Urinary bladder (tissue), 4 donors: ENCODE measurements around the gene UCHL3. TPM values are rescaled to one million over a fixed set of nuclear protein-coding genes. Genes with fewer than 3 reads are reported as not detected.
"Not testable (repeated sequence)": the region's sequence is repeated elsewhere in the genome, so short reads cannot be mapped to it uniquely, and the experiment has no call there.

Experiments used
- DNase-seq: peaks from one replicate; pipeline ENCODE4 v3.0.0-alpha.2; 2015; ENCODE audit errors: extremely low spot score
- H3K27ac ChIP-seq: one replicate; pipeline ENCODE4 v1.5.1; 2013; ENCODE audit warnings: low read depth, mild to moderate bottlenecking, moderate library complexity
- H3K36me3 ChIP-seq: one replicate; pipeline ENCODE4 v1.6.1; 2013; ENCODE audit warnings: mild to moderate bottlenecking, moderate library complexity; ENCODE audit not compliant: insufficient read depth
- H3K4me1 ChIP-seq: one replicate; pipeline ENCODE4 v1.6.1; 2013; ENCODE audit warnings: mild to moderate bottlenecking, moderate library complexity; ENCODE audit not compliant: insufficient read depth
- H3K4me3 ChIP-seq: one replicate; pipeline ENCODE4 v1.5.1; 2013; ENCODE audit warnings: low read depth, low read length
- WGBS: extraction: QIAGEN DNeasy Blood & Tissue Kit; methylation state at CpG from one replicate; pipeline ENCODE4 v1.1.7; 2013; 5-methylcytosine and 5-hydroxymethylcytosine counted together
- polyA plus RNA-seq: library from polyadenylated mRNA; stranded (reverse); fragments of 200-250 nt; gene quantifications from one replicate; pipeline ENCODE4 v1.2.3, GENCODE V29; 2013
- total RNA-seq: library from RNA; depleted of rRNA; stranded (reverse); fragments of >200 nt; gene quantifications from one replicate; pipeline ENCODE4 v1.2.3, GENCODE V29; 2014
- donor health status: healthy with polysubstance abuse.
- donor health status: healthy.

The UCHL3 gene
- total and polyA plus RNA-seq, 2 donors = 25.7 to 37.2 TPM

DNA sequence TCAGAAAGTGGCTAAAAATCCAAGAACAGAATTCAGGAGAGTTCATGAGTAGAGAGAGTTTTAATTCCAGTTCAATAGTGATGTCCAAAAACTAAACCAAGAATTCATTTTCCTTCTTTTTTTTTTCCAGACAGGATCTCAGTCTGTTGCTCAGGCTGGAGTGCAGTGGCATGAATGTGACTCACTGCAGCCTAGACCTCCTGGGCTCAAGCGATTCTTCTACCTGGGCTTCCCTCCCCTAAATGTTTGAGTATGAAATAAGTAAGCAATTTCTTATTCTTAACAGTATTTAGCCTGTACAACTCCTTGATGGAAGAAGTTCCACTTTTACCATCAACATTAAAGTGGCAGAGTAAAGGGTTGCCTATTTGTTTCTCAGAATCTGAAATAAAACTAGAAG is 15.7 kb upstream of the UCHL3 start:
- no peak for DNase-seq
- Histone ChIP-seq H3K36me3 (no peaks in the 10 kb centered on the region), H3K4me3 (no peak overlapping the region), H3K4me1 (no peaks in the 10 kb centered on the region), H3K27ac (no peak overlapping the region)
- WGBS = 92% methylated on average over 1 of the region's 1 CpG

DNA sequence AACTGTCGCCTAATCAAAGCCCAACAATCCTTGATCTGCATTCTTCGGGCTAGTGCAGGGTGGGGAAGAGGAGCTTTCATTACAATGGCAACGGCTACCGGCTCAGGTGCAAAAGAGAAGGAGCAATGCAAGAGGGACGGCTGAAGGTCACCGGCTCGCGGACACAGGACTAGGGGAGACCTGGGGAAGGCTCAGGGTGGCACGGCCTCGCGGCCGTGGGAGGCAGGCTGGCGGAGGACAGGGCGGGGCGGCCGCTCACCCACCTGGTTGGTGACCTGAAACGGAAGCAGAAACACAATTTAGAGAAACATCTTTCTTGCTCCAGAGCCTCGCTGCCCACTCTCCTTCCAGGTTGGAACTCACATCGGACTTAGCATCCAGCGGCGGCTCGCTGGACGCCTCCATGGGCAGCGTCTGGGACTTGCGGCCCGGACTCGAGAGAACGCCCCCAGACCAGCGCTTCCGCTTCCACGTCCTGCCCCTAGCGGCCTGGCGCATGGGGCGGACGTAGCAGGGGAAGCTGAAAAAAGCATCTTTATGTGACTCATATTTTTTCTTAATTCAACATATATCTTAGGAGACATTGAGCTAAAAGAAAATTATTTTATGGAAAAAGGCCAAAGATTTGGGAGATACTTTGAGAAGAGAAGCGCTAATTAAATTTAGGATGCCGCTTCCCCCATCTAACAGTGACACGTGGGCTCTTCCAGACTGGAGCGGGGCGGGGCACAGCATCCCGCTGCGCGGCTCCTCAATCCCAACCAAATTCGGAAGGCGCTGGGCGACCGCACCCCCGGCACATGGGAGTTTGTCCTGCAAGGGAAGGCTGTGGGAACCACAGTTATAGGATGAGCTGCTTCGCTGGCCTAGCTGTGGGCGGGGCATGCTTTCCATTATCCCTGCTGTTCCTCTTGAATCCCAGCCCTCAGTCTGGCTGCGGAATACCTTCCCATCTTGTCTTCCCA is 11.9 kb upstream of the UCHL3 start, which contains the start of gene COMMD6:
Gene COMMD6, minus strand, starts transcription at position 441 of the 965 bp plus-strand sequence. Its CDS starts 36 bp downstream, at position 405.
- peak within 1 kb of the TSS; percentile 55 for H3K4me3 ChIP-seq
- no peak within 1 kb of the TSS for H3K27ac ChIP-seq
- no peaks in the 10 kb centered on the region for H3K36me3 ChIP-seq
- peak; percentile 71 for DNase-seq
- no peaks in the 10 kb centered on the region for H3K4me1 ChIP-seq
- WGBS = under 1% methylated on average over 51 of the region's 51 CpGs

DNA sequence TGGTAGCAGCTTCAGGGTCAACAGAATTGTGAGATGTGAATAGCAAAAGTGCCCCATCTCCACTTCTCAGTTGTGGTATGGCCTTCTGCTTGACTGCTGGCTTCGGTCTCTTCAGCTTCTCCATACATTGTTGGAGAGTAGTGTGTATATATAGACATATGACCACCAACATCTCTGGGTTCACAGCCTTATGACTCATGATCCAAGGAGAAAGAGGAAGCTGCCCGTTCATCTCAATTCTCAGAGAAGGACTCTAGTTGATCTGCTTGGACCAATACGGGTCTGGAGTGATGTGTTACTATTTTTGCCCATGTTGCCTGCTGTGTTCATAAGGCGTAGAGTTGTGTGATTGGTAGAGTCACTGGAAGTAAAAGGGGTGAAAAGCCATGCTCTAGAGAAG is 8.3 kb upstream of the UCHL3 start:
- WGBS = 81% methylated on average over 4 of the region's 4 CpGs
- H3K27ac ChIP-seq = no peak overlapping the region

DNA sequence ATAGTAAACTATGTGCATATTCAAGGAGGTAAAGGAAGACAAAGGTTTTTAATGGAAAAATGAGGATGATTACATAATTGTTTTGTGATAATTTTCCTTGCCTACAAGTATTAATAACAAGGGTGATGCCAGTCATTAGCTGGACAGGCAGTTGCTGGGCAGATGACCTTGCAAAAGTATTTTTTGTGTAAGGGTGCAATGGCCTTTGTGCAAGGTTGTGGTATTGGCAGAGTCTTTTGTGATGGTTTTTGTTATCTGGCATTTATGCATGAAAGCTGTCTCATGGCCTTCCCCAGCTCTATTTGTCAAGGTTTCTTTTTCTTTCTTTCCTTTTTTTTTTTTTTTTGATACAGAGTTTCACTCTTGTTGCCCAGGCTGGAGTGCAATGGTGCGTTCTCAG is 7.6 kb upstream of the UCHL3 start:
- Histone ChIP-seq H3K4me3 (no peak overlapping the region), H3K4me1 (no peaks in the 10 kb centered on the region), H3K36me3 (no peaks in the 10 kb centered on the region), H3K27ac (no peak overlapping the region)
- 90% methylated on average over 1 of the region's 1 CpG for WGBS
- DNase-seq = no peak

More for the DNA sequence above, 8.3 kb upstream of the UCHL3 start:
- Histone ChIP-seq H3K4me1 (no peaks in the 10 kb centered on the region), H3K36me3 (no peaks in the 10 kb centered on the region), H3K4me3 (no peak overlapping the region)
- DNase-seq = no peak

DNA sequence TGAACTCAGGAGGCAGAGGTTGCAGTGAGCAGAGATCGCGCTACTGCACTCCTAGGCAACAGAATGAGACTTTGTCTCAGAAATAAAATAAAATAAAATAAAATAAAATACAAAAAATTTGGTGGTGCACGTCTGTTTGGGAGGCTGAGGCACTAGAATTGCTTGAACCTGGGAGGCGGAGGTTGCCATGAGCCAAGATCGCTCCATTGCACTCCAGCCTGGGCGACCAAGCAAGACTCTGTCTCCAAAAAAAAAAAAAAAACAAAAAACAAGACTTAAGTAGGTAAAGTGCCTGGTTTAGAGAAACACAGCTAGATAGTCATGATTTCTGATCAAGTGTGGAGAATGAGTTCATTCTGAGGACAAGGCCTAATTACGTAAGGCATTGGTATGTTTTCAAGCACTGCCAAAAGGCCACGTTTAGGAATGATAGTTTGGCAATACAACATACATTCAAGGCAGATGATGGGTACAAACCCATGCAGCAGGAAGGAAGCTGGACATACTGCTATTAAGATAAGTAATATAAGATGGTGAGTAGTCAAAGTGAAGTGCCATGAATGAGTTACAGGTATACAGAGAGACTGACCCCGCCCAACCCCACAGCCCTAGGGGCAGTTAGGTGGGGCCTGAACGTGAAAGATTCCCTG is 4.8 kb upstream of the UCHL3 start:
- Histone ChIP-seq H3K4me3 (no peak overlapping the region), H3K4me1 (no peaks in the 10 kb centered on the region), H3K36me3 (no peaks in the 10 kb centered on the region), H3K27ac (no peak overlapping the region)
- WGBS = 85% methylated on average over 10 of the region's 10 CpGs
- DNase-seq = no peak

DNA sequence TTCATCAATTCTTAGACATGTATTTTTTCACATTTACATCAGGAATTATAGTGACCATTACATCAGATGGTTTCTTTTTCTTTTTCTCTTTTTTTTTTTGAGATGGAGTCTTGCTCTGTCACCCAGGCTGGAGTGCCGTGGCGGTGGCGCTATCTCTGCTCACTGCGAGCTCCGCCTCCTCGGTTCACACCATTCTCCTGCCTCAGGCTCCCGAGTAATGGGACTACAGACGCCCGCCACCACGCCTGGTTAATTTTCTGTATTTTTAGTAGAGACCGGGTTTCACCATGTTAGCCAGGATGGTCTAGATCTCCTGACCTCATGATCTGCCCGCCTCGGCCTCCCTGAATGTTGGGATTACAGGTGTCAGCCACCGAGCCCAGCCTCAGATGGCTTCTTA is 4.2 kb upstream of the UCHL3 start:
- H3K4me3 ChIP-seq = not testable (repeated sequence)
- WGBS = 86% methylated on average over 14 of the region's 14 CpGs

DNA sequence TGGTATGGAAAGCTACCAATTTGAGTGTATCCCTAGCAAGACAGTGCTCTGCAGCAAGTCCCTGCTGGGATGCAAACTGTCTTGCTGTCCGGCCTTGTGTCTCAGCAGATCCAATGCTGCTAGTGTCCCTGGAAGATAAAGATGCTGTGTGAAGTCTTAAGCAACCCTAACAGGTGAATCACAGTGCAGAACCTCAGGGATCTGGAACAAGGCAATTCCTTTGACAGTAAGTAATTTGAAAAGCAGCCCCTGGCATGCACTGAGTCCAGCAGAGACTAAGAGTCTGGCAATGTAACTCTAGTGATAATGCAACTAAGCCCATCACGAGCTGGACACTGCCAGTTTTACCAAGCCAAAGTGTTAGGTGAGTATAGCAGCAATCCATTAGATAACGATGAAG is 1.7 kb upstream of the UCHL3 start:
- DNase-seq = no peak
- Histone ChIP-seq H3K4me1 (no peaks in the 10 kb centered on the region), H3K27ac (no peak overlapping the region), H3K4me3 (no peak overlapping the region), H3K36me3 (no peaks in the 10 kb centered on the region)
- 86% methylated on average over 3 of the region's 3 CpGs for WGBS

More for the DNA sequence above, 4.2 kb upstream of the UCHL3 start:
- not testable (repeated sequence) for H3K27ac ChIP-seq, H3K36me3 ChIP-seq, DNase-seq, H3K4me1 ChIP-seq

DNA sequence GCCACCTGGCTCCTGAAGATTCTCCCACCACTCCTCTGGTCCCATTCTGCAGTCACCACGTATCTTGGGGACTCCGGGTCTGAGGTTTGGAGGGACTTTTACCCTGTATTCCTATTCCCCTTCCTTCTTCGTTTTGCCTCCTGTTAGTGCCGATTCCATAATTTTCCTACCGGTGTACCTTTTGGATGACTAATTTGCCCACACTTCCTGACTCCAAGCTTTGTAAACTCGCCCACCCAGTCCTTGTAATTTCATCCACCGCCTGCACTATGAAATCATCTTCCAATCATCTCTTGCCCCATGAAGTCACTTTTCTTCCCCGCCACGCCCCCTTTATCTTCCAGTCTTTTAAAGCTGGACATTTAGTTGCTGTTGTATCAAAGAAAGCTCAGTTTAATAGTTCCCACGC is 572 bp downstream of the UCHL3 start:
- peak; percentile 70 for DNase-seq
- H3K36me3 ChIP-seq = no peaks in the 10 kb centered on the region
- no peak overlapping the region for H3K27ac ChIP-seq
- H3K4me1 ChIP-seq = no peaks in the 10 kb centered on the region
- 2% methylated on average over 10 of the region's 10 CpGs for WGBS
- H3K4me3 ChIP-seq = peak overlapping the region; percentile 80

DNA sequence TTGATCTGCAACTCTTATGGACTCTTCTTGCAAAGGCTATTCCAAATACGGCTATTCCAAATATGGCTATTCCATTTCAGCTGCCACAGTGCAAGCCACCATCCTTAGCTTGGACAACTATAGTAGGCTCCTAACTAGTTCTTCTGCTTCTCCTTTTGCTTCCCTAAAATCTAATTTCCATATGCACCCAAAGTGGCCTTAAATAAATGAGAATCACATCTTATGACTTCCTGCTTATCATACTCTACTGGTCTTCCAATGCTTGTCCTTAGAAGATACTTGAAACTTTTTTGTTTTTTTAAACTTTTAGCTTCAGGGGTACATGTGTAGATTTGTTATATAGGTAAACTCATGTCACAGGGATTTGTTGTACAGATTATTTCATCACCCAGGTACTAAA is 4.9 kb downstream of the UCHL3 start:
- WGBS = 96% methylated on average over 1 of the region's 1 CpG
- H3K4me1 ChIP-seq = no peaks in the 10 kb centered on the region
- no peak overlapping the region for H3K4me3 ChIP-seq
- H3K27ac ChIP-seq = no peak overlapping the region
- H3K36me3 ChIP-seq = no peaks in the 10 kb centered on the region
- DNase-seq = no peak

DNA sequence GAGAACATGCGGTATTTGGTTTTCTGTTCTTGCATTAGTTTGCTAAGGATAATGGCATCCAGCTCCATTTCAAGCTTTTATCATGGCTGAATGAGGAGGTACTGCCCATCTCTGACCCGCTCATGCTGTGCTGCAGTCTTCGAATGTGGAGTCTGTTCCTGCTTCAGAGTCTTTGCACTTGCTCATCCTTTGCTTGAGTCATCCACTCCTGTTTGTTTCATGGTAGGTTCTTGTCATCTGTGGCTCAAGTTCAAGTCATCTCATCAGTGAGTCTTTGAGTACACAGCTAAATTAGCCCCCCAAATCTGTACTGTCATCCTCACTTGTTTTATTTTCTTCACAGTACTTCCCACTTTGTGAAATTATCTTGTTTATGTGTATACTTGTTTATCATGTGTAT is 5.4 kb downstream of the UCHL3 start:
- no peaks in the 10 kb centered on the region for H3K36me3 ChIP-seq
- WGBS = 97% methylated on average over 3 of the region's 3 CpGs

DNA sequence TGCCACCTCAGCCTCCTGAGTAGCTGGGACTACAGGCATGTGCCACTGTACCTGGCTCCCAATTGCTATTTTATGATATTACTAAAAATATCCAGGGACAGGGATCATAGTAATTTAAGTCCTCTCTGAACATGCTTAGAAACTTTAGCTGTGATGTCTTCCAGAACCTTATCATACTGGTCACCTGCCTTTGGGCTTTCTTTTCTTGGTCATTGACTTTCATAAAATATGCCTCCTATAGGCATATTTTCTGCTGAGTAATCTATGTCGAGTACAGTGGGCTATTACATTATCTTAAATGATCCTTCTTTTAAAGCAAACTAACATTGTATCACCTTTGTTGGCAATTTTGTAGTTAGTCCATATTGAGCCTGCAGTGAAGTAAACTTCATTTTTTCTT is 6.2 kb downstream of the UCHL3 start:
- DNase-seq = no peak
- Histone ChIP-seq H3K36me3 (peaks cover under 1% of the 10 kb centered on the region), H3K27ac (no peak overlapping the region), H3K4me1 (no peaks in the 10 kb centered on the region), H3K4me3 (no peak overlapping the region)
- 85% methylated on average over 1 of the region's 1 CpG for WGBS

More for the DNA sequence above, 5.4 kb downstream of the UCHL3 start:
- Histone ChIP-seq H3K4me3 (no peak overlapping the region), H3K27ac (no peak overlapping the region), H3K4me1 (no peaks in the 10 kb centered on the region)
- DNase-seq = no peak

DNA sequence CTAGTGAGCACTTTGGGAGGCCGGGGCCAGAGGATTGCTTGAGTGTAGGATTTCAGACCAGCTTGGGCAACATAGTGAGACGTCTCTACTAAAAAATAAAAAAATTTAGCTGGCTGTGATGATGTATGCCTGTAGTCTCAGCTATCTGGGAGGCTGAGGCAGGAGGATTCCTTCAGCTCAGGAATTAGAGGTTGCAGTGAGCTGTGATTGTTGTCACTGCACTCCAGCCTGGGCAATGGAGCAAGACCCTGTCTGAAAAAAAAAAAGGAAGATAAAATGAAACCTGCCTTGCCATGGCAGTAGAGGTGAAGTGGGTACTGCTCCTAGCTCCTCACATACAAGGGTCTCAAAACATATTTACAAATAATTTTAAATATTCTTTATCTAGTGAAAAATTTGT is 7.4 kb downstream of the UCHL3 start:
- no peaks in the 10 kb centered on the region for H3K4me1 ChIP-seq
- DNase-seq = no peak
- no peak overlapping the region for H3K4me3 ChIP-seq
- peaks cover 2% of the 10 kb centered on the region for H3K36me3 ChIP-seq
- no peak overlapping the region for H3K27ac ChIP-seq
- WGBS = 81% methylated on average over 2 of the region's 2 CpGs

DNA sequence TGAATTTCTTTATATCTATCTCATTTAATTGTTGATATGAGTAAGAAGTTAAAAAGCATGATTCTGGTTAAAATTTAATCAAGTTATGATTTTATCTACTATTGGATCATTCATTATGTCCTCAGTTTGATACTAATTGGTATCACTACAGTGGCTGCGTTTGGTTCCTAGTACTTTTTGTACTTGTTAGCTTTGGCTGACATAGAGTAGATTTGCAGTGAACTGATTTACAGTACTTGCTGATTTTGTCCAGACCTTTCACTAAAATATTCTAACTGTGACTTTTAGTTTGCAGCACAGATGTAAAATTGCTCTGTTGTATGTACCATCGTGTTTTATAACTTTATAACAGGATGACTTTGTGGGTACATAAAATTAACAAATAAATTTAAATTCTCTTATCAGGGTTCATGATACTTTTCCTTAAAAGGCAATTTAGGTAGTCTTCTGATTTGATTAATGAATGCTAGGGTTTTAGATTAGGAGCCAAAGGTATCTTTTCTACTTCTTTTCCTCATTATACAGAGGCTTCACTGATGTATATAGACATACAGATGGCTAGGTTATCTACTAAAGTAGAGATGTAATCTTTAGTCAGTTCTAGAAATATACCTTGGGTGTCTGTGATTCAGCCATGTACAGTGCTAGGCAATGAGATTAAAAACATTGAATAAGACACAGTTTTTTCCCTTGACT is 8.7 kb downstream of the UCHL3 start:
- WGBS = 56% methylated on average over 2 of the region's 2 CpGs

More for the DNA sequence above, 8.7 kb downstream of the UCHL3 start:
- Histone ChIP-seq H3K36me3 (peaks cover 2% of the 10 kb centered on the region), H3K4me3 (no peak overlapping the region), H3K27ac (no peak overlapping the region), H3K4me1 (no peaks in the 10 kb centered on the region)
- no peak for DNase-seq
